Effector CD8-positive, alpha-beta T cell (primary cell): ENCODE measurements around the gene CDCA8.

Experiments used
- DNase-seq: peaks from one replicate; lab custom pipeline; 2025; lab: John Stamatoyannopoulos, UW
- total RNA-seq, 4 experiments: gene quantifications; one replicate each; lab custom pipeline; 2026; lab: John Stamatoyannopoulos, UW

CDCA8 gene
- 2.4 to 4.0 (median 3.4) reads per million in 4 experiments for total RNA-seq

DNA sequence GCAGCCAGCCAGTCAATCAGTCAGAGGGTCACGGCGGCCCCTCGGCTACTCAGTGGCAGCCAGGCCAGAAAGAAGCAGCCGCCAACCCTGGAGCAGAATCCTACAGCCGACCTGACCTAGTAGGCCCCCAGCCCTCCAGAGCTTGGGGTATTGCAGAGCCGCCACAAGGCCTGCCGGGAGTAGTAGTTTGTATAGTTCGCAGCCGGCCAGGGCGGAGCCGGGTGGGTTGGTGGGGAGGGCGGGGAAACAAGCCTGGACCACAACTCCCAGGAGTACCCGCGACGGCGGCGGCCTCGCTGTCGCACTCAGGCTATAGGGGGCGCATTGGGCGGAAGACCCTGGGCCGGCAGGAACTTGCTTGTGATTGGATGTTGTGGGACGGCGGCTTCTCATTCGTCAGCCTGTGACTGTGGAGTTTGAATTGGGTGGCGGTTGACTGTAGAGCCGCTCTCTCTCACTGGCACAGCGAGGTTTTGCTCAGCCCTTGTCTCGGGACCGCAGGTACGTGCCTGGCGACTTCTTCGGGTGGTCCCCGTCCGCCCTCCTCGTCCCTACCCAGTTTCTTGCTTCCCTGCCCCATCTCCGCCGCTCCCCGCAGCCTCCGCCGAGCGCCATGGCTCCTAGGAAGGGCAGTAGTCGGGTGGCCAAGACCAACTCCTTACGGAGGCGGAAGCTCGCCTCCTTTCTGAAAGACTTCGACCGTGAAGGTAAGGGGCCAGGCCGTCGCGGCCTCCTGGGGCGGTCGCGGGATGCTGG is at the start of gene CDCA8:
Gene CDCA8, plus strand, starts transcription at position 439 of the 756 bp plus-strand sequence. Its CDS starts 175 bp downstream, at position 614.
- peak; percentile 97 for DNase-seq

DNA sequence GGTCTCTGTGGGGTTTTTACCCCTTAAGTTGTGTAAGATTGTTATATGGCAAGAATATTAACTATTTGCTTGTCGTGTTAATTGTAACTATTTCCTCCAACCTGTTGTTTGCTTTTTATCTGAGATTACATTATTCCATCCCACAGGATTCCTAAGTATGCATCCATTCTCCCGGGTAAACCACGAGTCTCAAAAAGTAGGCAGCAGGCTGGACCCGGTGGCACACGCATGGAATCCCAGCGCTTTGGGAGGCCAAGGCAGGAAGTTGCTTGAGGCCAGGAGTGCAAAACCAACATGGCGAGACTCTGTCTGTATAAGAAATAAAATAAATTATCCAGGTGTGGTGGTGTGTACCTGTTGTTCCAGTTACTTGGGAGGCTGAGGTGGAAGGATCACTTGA is 45.0 kb upstream of the CDCA8 start:
- DNase-seq, result no peak

DNA sequence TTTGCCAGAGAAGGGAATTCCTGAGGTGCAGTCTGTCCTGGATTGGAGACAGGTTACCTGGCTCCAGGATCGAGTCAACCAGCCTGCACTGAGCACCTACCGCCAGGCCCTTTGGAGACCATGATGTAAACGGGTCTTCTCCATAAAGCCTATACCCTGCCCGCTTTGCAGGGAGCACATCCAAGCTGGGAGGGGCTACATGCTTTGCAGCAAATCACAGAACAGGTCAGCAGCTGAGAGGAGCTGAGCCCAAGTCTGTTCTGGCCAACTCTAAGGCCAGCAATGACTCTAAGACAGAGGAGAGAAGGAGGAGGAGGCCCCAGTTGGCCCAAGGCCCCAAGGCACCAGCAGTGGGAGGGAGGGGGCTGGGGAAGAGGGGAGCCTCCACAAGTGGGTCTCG is 42.1 kb upstream of the CDCA8 start:
- DNase-seq, result no peak

DNA sequence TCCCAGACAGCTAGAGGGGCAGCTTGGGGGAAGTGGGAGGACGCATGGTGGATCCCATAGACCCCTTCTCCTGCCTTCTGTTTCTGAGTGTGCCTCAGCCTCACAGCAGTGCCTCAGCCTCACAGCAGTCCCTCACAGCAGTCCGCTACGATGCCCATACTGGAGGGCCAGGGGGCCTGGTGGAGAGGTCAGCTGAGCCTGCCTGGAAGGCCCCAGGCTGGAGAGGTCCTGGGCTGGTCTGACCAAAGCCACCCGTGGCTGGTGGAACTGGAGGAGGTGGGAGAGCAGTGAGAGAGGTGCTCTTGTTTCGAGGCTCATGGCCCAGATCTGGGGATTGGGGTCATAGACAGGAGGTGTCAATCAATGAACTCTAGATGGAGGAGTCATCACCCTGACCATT is 41.6 kb upstream of the CDCA8 start:
- DNase-seq, result no peak

DNA sequence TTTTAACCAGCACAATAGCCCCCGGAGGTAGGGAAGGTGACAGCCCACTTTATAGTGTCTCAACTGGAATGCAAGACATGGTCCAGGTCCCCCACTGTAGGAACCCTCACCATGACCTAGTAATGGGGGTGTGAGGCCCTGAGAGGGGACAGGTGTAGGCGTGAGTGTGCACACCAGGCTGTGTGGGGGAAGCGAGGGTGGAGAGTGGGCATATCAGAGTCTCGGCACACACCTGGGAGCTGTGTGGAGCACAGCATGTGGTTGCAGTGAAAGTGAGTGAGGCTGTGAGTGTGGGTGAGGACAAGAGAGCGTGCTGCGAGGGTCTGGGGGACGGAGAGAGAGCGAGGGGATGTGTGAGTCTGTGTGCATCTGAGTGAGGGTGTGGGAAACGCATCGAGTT is 40.5 kb upstream of the CDCA8 start:
- no peak for DNase-seq

DNA sequence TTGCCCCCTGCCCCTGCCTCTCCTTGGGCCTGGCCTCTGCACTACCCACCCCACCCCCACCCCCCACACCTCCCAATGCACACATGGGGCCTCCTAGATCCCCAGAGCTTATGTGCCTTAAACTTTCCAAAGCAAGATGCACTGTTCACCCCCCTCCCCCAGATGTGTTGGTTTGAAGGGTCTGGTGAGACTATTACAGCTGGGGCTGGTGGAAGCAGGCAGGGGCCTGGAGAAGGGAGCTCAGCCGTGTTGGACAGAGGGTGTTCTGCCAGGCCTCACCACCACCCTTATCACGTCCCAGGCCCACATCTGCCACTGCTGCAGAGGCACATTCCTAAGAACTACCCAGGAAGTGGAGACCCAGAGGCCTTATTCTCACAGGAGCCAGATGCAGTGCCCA is 39.3 kb upstream of the CDCA8 start:
- no peak for DNase-seq

DNA sequence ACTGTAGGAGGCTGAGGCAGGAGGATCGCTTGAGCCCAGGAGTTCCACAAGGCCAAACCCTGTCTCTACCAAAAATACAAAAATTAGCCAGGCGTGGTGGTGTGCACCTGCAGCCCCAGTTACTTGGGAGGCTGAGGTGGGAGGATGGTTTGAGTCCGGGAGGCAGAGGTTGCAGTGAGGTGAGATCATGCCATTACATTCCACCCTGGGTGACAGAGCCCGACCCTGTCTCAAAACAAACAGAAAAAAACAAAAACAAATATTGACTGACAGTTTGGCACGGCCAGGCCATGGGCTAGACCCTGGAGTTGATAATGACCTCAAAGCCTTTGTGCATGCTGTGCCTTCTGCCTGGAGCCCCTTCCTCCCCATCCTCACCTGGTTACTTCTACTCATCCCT is 38.4 kb upstream of the CDCA8 start:
- no peak for DNase-seq

DNA sequence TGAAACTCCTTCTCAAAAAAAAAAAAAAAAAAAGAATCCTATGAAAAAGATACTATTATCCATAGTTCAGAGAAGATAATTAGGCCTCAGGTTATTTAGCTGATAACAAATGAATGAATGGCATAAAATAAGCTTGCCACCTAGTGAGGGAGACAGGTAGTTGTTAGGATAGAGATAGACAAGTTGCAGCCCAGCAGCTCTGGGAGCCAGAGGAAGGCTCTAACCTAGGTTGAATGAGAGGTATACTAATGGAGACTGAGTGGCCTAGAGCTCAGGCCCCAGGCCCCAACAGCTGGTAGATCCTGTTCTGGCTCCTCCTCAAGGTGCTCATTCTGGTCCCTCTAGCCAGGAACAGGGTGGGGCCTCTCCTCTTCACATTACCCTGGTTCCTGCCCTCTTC is 37.0 kb upstream of the CDCA8 start:
- no peak for DNase-seq

DNA sequence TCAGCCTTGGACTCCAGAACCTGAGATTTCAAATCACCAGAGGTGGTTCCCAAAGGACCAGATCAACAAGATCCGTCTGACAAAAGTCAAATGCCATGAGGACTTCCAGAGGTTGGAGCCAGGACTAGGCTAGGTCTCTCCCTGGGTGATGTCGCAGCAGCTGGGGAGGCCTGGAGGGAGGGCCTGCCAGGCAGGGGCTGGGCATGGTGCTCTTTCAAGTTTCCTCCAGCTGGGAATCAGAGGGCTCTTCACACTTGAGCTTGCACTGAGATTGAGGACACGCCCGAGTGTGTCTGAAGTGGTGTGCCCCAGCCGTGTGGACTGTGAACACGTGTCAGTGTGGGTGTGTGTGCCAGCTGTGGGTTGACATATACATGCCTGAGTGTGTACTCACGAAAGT is 36.3 kb upstream of the CDCA8 start:
- no peak for DNase-seq

DNA sequence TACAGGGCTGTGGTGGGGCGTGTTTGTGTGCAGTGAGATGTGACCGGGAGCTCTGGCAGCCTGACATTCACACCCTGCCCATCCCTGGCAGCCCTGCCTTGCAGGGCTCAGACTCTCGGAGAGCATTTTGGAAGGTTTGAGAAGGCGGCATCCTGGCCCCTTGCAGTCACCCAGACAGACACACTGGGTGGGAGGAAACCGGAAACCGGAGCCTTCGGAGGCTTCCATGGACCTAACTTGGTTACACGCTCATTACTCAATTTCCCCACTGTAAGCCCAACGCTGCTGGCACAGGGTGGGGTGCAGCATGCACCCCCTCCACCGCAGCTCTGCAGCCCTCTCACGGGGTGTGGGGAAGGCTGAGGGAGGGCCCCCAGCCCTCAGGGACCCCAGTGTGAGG is 35.4 kb upstream of the CDCA8 start:
- DNase-seq, result no peak

DNA sequence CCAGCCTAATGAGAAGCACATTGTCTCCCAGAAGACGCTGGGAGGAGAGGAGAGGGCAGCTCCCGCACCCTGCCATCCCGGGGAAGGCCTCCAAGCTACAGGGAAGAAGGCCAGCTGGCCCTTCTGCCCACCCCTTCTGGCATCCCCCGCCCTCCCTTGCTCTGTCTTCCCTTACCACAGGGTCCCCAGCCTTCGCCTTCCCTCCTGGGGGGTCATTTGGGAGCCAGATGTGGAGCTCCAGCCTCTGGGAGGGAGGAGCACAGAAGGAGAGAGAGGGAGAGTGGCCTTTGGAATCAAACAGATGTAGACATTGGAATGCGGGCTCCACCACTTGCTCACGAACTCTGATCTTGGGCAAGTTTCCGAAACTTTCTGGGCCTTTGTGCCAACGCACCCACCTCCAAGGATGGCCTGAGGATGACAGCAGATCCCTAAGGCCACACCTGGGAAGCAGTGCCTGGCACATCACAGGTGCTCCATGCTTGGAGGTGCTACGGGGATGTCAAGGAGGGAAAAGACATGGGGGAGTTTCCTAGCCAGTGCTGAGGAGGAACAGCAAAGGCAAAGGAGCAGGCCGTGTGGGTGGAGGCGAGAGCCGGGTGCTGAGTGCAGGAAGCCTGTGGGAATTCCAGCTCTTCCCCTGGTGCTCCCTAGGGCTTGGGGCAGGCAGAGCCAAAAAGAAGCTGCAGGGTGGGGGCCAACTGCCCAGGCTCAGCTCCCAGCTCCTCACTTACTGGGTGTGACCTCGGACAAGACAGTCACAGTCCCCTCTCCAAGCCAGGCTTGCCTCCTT is 34.5 kb upstream of the CDCA8 start:
- DNase-seq, result no peak

DNA sequence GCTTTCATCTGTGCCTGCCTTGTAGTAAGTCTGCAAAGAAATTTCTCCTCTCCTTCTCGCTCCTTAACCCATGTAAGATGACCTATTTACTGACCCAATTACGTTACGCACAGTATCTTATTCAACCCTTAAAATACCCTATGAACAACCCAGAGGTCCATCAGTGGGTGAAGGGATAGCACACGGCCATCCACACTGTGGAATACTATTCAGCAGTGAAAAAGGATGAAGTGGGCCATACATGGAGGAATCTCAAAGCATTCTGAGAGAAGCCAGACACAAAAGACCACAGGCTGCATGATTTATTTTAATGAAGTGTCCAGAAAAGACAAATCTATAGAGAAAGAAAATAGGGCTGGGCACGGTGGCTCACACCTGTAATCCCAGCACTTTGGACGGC is 33.8 kb upstream of the CDCA8 start:
- no peak for DNase-seq

DNA sequence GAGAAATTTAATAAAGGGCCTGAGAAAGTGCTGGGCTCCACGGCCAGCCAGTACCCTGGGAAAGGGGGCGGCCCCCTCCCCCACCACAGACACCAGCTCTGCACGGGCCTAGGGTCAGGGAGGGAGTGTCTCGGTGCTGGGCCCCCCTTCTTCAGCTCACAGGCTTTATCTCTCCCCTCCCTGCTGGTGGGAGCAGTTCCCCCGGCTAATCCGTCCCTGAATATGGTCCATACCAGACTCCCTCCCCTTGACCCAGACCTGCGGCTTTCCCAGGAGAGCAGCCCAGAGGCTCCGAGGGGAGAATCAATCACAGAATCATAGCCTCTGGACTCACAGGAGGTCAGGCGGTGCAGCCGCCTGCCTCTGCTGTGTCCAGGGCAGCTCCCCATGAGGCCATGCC is 31.7 kb upstream of the CDCA8 start:
- no peak for DNase-seq

DNA sequence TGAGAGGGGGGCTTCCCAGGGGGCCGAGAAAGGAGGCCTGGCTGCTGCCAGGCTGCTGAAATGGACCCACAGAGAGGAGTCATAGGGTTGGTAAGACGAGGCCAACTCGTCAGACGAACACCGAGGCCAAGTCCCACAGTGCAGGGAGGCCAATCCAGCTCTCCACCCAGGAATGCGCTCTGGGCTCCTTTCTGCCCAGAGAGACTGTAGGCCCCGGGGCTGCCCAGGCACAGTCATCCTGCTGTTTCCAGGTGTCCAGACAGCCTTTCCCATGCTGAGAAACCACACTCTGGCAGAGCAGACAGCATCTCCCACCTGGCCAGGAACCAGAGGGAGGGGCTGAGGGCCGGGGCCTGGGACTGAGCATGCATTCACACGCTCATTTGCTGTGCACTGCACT is 30.9 kb upstream of the CDCA8 start:
- DNase-seq, result no peak

DNA sequence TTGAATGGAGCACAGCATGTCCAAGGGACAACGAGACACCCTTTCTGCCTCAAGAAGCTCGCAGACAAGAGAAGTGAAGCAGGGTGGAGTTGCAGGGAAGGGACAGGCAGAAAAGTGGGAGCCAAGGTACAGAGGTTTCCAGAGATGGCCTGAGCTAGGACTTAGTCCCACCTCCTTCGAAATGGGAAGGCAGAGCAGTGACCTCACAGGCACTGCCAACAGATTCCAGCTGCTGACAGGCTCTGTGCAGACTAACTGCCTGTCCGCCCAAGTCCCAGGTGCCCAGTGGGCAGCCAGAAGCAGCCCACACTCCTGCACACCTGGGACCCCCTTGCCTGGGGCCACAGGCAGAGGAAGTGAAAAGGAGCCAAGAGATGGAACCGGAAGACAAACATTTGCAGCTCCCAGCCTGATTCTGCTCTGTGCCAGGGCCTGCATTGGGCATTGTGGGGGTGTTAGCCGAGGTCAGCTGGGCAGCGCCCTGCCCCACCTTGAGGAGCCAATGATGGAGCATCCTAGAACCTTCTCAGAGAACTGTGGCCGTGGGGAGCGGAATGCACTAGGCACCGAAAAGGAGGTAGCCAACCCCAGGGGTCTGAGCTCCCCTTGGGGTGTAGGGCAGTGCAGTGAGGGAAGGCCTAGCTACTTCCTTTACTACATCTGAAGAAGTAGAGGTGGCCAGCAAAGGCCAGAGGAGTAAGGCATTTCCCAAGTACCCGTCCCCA is 30.1 kb upstream of the CDCA8 start:
- DNase-seq, result no peak

DNA sequence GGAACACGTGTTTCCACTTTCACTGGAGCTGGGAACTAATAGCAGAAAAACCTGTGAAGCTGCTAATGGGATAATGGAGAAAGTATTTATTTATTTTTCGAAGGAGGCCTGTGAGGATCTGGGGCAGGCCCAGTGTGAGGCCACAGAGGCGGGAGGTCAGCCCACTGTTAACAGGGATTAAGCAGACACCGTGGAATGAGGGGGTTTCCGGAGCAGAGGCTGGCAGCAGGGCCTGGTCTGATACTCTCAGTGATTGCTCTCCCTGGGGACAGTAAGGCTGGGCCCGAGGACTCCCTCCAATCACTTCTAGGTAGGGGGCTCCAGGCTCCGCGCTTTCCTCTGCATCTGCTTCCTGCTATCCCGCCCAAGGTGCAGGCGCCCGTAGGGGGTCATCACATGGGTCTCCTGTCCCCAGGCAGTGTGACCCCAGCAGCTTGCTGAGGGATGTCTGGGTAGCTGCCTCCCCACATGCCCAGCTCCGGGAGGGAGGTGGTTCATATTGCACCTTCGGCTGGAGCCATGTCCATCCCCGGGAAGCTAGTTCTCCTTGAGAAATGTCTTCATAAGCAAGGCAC is 28.8 kb upstream of the CDCA8 start:
- no peak for DNase-seq

DNA sequence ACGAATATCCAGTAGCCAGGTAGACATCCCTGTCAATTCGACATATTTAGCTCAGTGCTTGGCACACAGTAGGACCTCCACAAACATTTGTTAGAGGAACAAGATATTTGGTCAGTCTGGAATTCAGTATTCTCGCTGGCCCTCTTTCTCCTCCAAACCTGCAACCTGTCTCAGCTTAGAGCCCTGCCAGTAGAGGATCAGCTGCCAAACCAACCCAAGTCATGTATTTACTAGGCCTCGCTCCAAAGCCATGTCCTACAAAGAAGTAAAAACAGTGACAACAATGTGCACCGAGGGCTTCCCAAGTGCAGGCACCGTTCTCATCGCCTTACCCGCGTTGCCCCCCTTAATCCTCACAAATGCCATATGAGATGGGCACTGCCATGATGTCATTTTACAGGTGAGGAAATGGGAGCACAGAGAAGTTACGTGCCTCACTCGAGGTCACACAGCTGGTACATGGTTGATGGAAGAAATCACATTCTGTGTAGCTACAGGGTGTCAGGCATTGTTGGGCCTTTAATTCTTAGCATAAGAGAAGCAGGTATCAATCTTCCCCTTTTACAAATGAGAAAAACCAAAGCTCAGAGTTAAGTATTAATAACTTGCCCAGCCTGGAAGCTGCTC is 26.0 kb upstream of the CDCA8 start:
- no peak for DNase-seq

DNA sequence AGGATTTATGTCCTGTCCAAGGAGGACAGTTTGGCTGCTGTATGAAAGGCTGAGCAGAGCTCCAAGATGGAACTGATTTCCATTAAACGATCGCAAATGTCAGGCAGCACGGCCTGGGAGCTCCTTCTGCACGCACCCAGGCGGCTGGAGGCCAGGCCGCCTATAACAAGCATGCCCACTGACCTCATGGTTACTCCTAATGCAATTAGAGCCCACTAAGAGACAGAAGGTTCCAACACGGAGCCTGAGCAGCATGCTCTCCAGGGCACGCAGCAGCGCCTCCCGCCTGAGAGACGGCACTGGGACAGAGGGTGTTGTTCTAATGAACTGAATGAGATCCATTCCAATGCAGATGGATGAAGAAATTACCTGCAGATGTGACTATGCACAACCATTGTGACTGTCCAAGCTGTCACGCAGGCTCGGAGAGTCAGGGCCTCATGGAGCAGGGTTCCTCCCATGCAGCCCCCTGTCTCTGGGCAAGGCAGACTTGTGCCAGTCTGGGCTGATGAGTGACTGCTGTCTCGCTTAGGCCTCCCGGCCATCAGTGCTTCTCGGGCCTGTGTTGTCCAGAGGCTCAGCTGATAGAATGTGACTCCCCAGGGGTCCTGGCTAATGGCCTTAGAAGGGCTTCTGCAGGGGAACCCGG is 25.2 kb upstream of the CDCA8 start:
- no peak for DNase-seq

DNA sequence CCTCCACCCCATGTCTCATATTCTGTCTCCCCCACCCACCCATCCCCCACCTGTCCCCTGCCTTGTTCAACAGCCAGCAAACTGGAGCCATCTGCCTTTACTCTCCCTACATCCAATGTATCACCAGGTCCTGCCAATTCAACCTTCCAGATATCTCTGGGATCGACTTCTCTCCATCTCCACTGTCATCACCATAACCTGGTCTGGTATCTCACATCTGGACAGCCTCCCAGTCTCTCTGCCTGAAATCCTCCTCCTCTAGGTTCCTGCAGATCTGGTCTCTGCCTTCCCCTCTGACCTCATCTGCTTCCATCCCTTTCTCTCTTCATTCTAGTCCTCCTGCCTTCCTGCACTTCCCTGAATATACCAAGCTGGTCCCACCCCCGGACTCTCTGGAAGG is 22.2 kb upstream of the CDCA8 start:
- DNase-seq, result no peak

DNA sequence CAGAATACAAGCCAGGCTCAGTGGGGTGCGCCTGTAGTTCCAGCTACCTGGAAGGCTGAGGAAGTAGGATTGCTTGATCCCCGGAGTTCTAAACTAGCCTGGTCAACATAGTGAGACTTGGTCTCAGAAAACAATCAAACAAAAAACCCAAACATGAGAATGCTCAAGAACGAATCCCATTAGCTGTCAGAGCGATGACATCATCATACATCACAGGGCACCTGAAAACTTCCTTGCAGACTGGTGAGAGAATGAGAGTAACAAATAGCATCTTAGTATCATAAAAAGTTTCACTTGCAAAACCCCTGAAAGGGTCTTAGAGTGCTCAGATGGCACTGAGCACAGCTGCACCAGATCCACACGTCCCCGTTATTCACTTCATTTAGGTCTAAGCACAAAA is 21.1 kb upstream of the CDCA8 start:
- no peak for DNase-seq

DNA sequence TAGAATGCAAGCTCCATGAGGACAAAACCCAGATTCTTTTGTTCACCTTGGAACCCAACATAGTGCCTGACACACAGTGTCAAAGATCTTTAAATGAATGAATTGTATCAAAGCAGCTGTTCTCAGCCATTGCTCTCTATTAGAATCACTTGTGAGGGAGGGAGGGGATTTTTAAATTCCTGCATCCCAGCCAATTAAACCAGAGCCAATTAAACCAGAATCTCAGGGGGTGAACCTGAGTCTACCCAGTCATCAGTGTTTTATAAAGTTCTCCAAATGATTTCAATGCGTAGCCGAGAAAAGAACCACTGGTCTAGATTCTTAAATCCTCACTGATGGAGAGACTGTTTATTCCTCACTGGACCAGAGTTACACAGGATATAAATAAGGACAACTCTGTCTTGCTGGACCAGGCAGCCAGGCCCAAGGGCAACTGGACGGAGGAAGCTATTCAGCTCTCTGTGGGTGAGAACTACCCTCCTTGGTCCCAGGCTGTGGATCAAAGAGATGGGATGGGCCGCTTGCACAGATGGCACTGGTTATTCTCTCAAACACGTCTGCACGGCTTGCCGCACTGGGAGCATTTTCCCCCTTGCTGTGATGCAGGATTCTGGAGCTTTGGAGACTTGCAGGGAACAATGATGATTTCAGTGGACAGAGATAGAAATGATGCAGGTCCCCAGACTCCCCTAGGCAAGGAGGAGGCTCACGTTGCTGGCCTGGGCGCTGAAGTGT is 20.0 kb upstream of the CDCA8 start:
- no peak for DNase-seq
